SW 1271 (cell line): ENCODE data around the gene NCAPH2.

Source experiments
- DNase-seq, 2 experiments: peaks; one replicate each; lab custom pipeline; 2025; lab: John Stamatoyannopoulos, UW

The NCAPH2 gene

GRCh38 chr22:50474710-50475651 is 33.0 kb upstream of the NCAPH2 start, which contains the start of gene SBF1:
Gene SBF1, minus strand, starts transcription at chr22:50475035. Its CDS starts 195 bp downstream, at chr22:50474840.
- DNase-seq = peak; percentile 51 to 73

- DNase-seq = no peak
Measured at GRCh38 chr22:50475652-50476002, 32.4 kb upstream of the NCAPH2 start.

DNA sequence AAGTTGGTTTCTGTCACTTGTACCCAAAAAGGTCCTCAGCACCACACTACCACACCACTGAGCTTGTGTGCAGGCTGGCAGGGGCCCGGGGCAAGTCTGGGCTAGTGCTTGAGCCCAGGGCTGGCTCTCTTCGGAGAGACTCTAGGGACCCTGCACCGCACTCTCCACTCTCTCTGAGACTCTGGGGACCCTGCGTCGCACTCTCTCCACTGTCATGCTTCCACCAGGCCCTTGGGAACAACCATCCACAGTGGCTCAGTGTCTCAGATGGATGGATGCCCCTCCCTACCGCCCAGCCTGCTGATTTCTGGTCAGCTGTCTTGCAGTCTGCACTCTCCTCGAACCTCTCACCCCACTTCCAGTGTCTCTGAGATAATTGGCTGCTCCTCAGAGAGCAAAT is 31.2 kb upstream of the NCAPH2 start:
- no peak for DNase-seq

DNA sequence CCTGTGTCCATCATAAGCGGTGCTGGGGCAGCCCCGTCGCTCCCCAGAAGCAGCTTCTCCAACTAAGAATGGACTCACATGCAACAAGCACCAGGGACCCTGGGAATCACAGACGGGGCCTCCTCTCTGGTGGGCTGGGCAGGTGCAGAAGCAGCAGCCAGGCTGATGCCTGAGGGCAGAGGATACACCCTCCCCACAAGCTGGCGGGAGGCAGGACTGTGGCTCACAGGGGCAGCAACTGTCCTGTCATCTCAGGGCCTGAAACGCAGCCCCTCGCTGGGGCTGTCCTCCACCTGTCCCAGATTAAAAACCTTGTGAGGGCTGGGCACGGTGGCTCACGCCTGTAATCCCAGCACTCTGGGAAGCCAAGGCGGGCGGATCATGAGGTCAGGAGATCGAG is 30.1 kb upstream of the NCAPH2 start:
- DNase-seq = no peak

DNA sequence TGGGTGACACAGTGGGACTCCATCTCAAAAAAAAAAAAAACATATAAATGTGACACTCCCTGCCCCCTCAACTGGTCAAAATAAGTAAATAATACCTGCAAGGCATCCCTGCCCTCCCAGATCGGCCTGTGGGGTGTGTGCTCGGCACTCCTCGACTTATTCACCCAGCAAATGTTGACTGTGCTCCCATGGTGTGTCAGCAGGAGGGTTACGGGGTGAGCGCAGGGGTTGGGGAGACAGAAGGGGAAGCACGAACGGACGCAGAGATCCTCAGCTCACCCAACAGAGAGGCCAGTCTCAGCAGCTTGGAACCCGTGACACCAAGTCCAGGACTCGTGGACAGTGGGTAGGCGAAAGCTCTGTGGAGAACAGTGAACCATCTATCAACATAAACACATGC is 28.3 kb upstream of the NCAPH2 start:
- no peak for DNase-seq

DNA sequence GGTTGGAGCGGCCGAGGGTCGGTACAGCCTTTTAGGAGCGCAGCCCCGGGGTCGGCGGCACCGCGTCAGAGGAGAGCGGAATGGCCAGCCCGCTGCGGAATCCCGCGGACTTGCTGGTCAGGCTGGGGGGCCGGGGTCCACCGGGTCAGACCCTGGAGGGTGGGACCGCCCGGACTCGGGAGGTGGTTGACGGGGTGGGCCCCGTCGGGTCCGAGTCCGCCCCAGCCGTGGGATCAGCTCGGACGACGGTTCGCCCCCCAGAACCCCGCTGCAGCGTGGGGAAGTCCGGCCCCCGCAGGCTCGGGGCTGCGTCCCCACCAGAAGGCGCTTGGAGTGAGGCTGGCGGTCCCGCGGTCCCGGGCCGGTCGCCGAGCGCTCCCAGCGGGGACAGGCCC is 27.0 kb upstream of the NCAPH2 start:
- no peak for DNase-seq

GRCh38 chr22:50481440-50482106 is 26.5 kb upstream of the NCAPH2 start, which contains the start of gene ADM2:
Gene ADM2, plus strand, starts transcription at chr22:50481543. Its CDS starts 305 bp downstream, at chr22:50481848.
- no peak for DNase-seq

DNA sequence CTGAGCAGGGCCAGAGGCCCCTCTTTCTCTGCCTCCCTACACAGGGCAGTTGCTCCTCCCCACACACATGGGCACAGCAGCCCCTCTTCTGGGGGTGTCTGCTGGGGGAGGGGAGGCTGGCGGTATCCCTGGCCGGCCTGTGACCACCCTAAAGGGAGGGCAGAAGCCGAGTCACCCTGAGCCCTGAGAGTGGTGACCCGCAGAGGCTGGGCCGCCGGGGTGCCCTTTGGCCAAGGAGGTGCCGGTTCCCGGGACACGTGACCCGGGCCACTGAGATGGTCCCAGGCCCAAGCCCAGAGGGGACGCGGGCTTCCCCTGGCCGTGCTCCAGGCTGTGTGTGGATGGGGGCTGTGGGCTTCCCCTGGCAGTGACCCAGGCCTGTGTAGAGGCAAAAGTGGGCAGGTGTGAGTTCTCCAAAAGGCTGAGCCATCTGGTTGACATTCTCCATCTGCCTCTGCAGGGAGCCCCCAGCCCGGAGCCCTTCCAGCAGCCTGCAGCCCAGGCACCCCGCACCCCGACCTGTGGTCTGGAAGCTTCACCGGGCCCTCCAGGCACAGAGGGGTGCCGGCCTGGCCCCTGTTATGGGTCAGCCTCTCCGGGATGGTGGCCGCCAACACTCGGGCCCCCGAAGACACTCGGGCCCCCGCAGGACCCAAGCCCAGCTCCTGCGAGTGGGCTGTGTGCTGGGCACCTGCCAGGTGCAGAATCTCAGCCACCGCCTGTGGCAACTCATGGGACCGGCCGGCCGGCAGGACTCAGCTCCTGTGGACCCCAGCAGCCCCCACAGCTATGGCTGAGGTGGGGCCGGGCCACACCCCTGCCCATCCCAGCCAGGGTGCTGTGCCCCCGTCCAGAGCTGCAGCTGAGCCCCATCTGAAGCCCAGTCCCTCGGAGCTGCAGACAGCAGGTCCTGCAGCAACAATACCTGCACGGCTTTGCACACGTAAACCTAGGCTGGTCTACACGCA is 25.6 kb upstream of the NCAPH2 start:
- no peak for DNase-seq

GRCh38 chr22:50483106-50483505 is 24.9 kb upstream of the NCAPH2 start:
- DNase-seq = no peak

GRCh38 chr22:50483556-50483955 is 24.5 kb upstream of the NCAPH2 start:
- DNase-seq = no peak

DNA sequence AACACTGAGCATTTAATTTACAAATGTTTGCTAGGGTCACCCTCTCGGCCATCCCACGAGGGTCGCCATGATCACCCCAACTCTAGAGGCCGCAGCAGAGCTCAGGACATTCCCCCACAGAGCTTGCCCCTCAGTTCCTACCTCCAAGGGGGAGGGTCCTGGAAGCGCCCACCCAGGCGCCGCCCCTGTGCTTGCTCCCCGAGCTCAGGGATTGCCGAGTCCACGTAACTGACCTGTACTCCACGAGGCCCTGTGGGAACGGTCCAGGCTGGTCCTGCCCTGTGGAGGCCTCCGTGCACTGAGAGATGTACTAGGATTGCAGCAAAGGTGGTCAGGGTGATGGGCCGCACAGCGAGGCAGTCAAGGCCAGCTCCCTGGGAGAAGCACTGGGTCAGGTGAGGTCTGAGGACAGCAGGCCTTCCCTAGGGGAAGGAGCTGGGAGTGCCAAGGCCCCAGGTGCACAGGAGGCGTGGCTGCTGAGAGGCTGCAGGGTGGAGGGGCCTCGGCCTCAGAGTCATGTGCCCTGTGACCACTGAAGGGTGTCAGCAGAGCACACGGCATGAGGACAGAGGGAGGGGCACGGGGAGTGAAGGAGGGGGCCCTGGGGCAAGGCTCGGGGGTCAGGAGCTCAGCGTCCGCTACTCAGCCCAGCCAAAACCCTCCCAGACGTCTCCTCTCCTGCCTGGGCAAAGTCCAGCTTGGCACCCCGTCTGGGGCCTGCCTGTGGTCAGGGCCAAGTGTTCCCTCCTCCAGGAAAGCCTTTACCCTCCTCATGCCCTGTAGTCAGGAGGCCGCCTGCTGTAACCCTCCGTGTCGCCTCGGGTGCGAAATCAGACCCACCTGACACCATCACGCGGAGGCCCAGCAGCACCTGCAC is 23.8 kb upstream of the NCAPH2 start:
- DNase-seq = no peak

DNA sequence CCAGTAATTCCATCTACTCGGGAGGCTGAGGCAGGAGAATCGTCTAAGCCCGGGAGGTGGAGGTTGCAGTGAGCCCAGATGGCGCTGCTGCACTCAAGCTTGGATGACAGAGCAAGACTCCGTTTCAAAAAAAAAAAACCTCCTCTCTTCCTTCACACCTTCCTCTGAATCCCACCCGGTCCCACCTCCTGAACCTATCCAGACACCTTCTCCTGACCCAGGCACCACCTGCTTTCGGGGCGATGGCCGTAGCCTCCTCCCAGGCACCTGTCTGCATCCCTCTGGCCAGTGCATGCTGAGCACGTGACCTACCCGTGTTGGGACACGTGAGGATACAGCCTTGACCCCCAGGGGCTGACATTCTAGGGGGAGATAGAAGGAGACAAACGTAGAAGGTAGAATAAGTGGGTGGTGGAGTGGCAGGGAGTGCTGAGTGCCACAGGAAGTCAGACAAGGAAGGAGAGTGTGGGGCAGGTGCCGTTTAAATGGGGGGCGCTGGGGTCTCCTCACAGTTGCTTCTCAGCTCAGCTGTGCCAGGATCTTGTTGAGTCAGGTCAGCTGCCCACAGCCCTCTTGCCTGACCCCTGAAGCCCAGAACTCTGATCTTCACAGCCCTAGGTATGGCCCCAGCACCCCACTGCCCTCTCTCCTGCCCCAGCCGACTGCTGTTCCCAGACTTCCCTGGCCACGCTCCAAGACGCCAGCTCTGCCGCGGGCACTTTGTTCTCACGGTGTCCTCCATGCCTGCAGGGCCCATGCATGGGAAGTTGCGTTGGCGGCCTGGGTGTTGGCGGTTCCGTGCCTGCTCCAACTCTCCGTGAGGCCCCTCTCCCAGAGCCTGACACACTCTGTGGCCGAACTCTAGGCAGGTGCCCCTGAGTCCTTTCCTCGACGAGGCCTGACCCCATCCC is 22.5 kb upstream of the NCAPH2 start:
- no peak for DNase-seq

GRCh38 chr22:50486561-50487289 is 21.3 kb upstream of the NCAPH2 start, which contains the start of gene MIOX:
Gene MIOX, plus strand, starts transcription at chr22:50486859. Its CDS starts 39 bp downstream, at chr22:50486898.
- no peak for DNase-seq

DNA sequence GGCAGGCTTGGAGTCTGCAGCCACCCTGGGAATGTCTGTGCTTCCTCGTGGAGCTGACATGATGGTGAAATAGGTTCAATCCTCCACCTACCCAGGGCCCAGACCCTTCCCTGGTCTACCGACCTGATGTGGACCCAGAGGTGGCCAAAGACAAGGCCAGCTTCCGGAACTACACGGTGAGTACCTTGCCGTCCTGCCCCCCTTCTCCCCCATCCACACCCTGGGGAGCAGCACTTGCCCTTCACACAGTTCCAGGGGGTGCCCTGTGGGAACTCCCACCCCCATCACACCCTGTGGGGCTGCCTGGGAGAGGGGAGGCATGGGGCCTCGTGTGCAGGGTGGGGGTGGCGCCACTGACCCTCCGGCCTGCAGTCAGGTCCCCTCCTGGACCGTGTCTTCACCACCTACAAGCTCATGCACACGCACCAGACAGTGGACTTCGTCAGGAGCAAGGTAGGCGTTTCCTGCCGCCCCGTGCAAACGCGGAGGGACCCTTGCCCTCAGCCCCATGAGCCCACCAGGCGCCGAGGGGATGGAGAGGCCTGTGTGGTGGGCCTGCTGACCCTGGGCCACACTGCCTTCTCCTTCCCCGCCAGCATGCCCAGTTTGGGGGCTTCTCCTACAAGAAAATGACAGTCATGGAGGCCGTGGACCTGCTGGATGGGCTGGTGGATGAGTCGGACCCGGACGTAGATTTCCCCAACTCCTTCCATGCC is 20.6 kb upstream of the NCAPH2 start:
- DNase-seq = no peak

DNA sequence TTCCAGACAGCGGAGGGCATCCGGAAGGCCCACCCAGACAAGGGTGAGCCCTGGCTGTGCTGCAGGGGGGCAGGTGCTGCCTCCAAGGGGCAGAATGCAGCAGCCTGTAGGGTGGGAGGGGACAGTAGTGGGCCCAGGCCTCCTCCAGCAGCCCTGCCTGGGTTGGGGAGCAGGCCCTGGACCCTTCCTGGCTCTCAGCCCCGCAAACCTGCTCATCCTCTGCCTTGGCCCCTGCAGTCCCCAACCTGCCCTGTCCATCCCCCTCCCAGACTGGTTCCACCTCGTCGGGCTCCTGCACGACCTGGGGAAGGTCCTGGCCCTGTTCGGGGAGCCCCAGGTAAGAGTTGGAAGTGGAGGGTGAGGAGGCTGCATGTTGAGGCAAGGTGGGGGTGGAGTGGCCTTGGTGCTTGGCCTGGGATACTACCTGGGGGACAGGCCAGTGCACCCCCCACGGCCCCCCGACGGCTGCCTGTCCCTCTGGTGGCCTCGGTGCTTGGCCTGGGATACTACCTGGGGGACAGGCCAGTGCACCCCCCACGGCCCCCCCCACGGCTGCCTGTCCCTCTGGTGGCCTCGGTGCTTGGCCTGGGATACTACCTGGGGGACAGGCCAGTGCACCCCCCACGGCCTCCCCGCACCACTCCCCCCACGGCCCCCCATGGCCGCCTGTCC is 19.9 kb upstream of the NCAPH2 start:
- DNase-seq = no peak

GRCh38 chr22:50488886-50489285 is 19.1 kb upstream of the NCAPH2 start:
- no peak for DNase-seq

DNA sequence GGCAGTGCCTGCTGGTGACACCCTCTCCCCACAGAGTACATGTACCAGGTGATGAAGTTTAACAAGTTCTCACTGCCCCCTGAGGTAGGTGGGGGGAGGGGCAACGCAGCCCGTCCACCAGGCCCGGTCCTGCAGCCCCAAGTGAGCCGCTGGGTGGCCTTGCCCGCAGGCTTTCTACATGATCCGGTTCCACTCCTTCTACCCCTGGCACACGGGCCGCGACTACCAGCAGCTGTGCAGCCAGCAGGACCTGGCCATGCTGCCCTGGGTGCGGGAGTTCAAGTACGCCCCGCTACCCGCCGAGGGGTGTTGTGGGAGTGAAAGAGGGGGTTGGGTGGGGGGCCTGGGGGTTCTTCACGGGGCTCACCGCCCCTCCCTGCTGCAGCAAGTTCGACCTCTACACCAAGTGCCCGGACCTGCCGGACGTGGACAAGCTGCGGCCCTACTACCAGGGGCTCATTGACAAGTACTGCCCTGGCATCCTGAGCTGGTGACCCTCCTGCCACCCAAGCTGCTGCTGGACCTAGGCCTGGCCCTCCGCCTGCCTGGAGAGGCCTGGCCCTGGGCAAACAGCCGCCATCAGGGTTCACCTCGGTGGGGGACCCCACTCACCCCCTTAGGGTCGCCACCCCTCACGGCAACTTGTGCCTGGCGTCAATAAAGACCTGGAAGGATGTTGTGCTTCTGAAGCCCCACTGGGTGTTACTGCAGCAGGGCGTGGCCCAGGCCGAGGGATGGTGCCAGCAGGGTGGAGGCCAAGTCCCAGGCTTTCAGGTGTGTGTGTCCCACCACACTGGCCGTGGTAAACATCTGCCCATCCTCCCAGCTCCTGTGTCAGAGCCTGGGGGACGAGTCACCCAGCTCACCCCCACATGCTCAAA is 18.4 kb upstream of the NCAPH2 start:
- no peak for DNase-seq
